GM21390 (cell line): ENCODE results near the gene KIAA1210.

Experiments
- ATAC-seq: cut with Tn5 transposase; IDR thresholded peaks from one replicate; pipeline ENCODE4 v1.9.1; 2021; ENCODE audit not compliant: unreplicated experiment

Gene KIAA1210

GRCh38 chrX:119127650-119128049 is at the start of gene KIAA1210:
Gene KIAA1210 (minus strand): TSS chrX:119127812. CDS start chrX:119123642, 4,170 bp downstream.
- ATAC-seq: no peak

- no peak for ATAC-seq
Measured at GRCh38 chrX:119177278-119177677, 49.7 kb upstream of the KIAA1210 start.

GRCh38 chrX:119174900-119175299 is 47.3 kb upstream of the KIAA1210 start:
- ATAC-seq: no peak

GRCh38 chrX:119168104-119168503 is 40.5 kb upstream of the KIAA1210 start:
- no peak for ATAC-seq

DNA sequence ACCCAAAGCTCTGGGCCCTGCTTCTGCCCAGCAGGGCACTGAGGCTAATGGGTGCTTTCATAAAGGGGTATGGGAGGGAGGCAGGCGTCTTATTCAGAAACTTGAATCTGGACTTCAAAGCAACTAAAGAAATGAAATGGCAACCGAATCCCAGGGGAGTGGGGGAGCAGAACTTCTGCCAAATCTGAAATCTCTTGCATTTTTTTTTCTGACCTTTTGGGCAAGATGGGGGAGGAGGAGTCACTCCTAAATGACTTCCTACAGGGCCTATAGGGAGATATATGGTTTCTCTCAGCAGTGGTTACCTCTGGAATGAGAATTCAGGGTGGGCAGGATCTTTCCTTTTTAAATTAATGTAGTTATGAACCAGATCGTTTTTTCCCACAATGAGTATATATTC is 30.6 kb upstream of the KIAA1210 start:
- ATAC-seq: no peak

DNA sequence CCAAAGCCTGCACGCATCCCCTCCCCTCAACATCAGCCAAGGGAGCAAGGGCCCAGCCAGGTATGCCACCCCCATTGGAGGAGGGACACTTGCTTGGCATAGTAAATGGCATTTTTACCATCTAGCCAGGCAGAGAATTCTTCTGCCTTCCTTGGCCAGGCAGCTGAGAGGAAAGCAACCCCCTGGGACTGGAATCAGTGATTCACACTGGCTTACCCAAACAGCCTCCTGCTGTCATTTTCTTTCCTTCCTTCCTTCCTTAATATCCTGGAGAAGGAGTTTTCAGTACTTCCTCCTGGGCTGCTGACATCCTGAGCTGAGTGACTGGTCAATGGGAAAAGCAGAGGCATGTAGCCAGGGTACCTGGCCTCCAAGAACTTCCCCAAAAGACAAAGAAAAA is 28.6 kb upstream of the KIAA1210 start:
- ATAC-seq: no peak

DNA sequence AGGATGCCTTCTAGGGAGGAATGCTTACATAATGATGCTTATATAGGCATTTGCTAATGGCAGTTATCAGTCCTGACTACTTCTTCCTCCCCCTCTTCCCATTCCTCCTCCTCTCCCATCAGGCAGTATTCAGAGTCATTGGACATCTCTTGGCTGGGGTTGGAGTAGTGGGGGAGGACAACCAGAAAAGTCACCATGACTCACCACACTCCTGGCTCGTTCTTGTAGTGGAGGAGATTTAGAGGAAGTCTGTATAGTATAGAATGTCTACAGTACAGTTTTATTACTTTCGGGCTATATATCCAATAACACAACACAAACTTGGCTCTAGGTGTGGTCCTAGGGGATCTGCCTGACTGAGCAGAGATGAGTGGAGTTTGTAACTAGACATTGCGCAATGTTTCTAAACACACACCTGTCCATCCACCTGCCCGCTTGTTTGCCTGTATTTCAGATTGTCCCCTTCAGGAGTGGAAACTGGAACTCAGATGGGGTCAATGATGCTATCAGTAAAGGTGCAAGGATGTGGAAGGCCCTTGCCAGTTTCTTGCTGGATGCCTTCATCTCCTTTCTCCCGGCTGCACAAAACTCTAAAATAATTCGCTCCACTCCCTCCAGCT is 27.9 kb upstream of the KIAA1210 start:
- ATAC-seq: no peak

GRCh38 chrX:119151051-119151380 is 23.4 kb upstream of the KIAA1210 start:
- ATAC-seq: no peak

DNA sequence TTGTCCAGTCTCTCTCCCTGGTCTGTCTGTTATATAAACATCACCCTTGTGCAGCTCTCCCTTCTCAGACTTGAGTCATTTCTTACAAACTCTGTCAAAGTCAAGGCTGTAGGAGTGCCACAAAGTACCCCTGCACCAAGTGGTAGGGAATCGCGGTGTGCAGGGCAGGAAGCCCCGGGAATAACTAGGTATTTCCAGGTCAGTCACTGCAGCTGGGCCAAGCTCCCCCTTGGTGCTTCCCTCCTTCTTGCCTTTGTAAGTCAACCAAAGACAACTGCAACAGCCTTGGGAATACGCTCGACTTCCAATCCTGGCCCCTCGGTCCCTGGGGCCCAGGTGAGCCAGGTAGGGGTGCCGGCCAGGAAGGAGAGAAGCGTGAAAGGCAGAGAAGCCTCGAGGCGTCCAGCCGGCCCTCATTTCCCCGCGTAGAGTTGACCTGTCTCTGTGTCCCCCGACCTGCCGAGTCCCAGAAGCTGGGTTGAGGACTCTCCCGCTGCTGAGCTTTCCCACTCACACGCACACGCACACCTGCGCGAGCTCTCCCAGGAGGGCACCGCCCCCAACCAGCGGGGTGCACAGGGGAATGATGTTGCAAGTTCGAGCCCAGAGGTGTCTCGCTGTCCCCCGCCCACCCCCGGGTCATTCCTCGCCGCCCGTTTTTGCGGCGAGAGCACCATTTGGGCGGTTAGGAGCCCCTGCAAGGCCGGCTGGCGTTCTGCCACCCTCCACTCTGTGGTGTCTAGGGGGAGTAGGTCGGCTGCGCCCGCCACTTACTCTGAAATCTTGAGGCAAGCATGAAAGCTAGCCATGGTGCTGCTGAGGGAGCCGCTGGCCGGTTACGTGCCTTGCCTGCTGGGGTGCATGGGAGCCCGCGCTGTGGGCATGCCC is 22.8 kb upstream of the KIAA1210 start:
- no peak for ATAC-seq

DNA sequence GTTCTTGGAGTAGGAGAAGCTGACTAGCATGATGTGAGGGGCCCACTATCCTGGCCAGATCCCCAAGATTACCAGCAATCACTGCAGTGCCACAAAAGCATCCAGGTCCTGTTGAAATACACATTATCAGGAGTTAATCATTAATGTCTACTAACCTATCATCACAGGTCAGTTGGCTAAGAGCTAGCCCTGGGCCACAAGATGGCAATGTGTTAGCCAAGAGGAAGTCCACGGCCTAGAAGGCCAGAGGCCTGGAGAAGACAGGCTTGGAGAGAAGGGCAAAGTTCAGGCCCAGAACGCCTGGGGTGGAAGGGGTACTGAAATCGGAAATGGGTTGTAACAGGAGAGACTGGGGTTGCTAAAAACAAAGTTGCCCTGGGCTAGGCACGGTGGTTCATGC is 19.9 kb upstream of the KIAA1210 start:
- ATAC-seq: no peak

GRCh38 chrX:119145241-119145653 is 17.6 kb upstream of the KIAA1210 start:
- no peak for ATAC-seq

GRCh38 chrX:119134466-119134865 is 6.9 kb upstream of the KIAA1210 start:
- ATAC-seq: no peak

DNA sequence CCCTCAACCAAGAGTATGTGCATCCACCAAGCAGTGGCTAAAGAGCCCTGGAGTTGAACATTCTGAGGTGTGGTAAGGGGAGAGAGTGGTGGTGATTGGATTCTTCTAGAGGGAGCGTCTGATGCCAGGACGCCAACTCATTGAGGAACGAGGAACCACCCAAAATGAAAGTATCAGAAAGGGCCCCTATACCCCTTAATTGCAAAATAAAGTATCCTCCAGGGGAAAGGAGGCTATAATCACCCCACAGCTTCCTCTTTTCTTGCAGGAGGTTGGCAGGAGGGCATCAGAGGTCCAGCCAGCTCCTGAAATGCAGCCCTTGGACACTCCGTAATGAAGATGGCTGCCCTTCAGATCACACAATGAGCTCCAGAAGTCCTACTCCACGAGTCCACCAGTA is 5.3 kb upstream of the KIAA1210 start:
- ATAC-seq: no peak

DNA sequence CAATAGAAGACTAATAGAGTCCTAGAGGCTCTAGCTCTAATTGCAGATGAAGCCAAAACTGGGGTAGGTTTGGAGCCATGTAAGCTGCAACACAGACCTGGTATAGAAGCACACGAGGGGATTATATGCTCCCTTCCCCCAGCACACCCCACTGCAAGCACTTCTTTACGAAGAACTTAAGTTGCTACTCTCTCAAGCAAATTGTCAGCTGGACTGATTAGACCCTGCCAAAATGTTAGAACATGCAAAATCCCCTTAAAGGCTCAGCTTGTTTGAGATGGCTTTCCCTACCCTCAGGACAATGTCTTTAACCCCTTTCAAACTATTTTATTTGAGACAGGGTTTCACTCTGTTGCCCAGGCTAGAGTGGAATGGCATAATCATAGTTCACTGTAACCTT is 4.7 kb upstream of the KIAA1210 start:
- ATAC-seq: no peak

DNA sequence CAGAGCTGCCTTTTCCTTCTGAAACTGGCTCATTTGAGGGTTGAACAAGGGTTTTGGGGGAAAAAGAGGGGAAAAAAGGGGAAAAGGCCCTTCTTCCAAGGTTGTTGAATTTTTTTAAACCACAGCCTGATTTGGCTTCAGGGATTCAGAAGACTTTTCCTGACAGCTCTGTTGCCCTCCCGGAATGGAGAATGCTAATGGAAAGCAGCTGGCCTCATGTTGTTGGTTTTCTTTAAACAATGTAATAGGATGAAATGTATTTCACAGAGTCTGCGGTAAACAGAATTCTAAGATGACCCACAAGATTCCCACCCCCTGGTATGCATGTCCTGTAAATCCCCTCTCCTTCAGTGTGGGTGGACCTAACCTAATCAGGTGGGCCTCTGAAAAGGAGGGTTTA is 3.3 kb upstream of the KIAA1210 start:
- no peak for ATAC-seq

DNA sequence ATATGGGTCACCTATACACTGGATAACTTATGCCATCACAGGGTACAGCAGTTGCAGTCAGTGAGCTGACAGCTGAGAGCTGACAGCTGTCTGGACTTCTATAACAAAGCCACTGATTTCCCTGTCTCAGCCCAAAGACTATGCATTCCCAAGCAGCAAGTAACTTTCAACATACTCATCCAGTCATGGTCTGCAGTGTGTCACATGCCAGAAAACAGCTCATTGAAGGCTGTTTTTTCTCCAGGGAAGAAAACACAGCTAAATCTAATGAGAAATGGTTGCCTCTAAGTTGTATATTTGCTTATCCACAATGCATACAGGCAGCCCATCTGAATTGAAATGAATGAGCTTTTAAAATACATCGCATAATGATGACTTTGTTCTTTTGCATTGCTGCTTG is 6.3 kb downstream of the KIAA1210 start:
- ATAC-seq: no peak

DNA sequence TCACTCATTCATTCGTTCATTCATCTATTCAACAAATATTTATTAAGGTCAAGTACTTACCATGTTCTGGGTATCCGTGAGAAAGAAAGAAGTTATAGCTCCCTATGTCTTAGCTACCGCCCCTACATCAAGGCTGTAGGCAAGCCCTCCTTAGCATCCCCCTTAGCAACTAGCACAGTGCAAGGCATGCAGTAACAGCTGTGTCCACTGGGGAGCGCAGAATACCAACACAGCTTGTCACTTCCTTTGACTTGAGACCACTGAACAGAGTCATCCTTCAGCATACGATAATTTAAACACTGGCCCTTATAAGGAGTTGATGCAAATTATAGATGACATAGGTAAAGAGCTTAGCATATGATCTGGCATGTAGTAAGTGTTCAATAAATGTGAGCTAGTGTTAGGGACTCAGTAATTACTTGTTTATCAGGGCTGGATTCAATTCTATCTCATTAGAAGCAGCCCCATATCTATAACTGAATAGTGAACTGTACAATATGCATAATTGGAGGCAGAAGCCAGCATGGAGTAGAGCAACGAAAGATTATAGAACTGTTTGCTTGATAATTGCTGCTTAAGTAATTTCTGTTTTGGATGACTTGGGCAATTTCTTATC is 8.7 kb downstream of the KIAA1210 start:
- peak; percentile 67 for ATAC-seq

DNA sequence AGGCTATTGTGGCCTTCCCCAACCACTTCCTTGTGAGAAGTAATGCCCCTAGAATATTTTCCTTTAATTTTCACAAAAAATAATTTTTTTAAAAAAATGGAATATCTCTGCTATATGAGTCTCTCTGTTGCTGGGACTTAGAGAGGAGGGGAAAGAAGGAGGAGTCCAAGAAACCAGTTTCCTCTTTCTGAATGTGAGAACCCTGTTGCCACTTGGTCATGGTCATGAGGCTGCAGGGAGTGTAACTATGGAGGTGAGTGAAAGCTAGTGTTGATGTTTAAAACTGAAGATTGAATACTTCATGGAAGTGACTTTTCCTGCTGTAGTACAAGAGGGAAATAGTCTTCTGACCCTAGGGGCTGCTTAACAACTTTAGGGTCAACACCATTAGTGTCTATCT is 20.4 kb downstream of the KIAA1210 start:
- no peak for ATAC-seq

GRCh38 chrX:119105826-119106225 is 21.8 kb downstream of the KIAA1210 start:
- no peak for ATAC-seq

DNA sequence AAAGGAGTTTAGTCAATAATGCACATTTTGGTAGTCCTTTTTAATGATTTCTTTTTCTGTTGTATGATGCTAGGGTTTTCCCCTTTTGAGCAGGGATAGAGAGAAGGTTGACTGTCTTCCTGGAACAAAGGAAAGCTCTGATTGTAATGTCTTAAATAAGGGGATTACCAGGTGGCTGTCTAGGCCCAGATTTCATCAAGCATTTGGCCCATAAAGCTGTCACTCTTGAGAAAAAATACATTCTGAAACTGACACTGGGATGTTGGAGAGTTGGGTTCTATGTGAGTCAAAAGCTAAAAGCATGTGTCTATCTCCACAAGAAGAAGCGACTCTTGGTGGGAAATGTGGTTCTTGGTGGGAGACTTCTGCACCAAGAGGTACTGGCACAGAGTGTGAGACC is 26.4 kb downstream of the KIAA1210 start:
- no peak for ATAC-seq

DNA sequence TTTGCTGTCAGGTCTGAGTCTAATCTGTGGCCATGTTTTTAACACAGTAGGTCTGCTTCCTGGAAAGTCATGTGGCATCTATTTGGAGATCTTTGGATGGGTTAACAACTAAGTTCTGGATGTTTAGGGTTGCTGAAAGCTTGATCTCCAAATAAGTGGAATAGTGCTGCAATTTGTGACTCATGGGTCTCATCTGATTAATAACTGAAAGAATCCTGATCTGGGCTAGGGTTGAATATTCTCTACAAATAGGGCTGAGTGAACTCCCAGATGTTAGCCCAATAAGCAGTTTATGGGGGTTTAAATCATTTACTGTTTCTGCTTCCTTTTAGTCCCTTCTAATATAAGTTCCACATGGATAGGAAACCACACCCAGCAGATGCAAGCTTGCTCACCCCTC is 31.7 kb downstream of the KIAA1210 start:
- no peak for ATAC-seq

- ATAC-seq: no peak
Measured at GRCh38 chrX:119094819-119095218, 32.8 kb downstream of the KIAA1210 start.
